ENCODE results near the gene MAU2. TPM values are rescaled to one million over a fixed set of nuclear protein-coding genes. Genes with fewer than 3 reads are reported as not detected.

MAU2 gene
- total and polyA plus RNA-seq, 2 of the 13 experiments (the other 11 are each of a cell fraction or from before 2014, with no cell fraction given), result 16.8 to 33.8 TPM

- no peaks in the 10 kb centered on the region for H3K4me1 ChIP-seq (ENCODE audit: insufficient read depth, low read length)
- no peaks in the 10 kb centered on the region for H3K79me2 ChIP-seq (ENCODE audit: insufficient read depth, low read length)
- no peak for ATAC-seq
- H3K27me3 ChIP-seq (ENCODE audit: control insufficient read depth in 1 of 2, insufficient read depth in 2 of 2, low read length in 2 of 2), result no peaks in the 10 kb centered on the region
- WGBS (ENCODE audit: low lambda C conversion rate), result 40% methylated on average over 3 of the region's 7 CpGs
- in situ Hi-C loops (cut with HindIII; ENCODE audit: extremely low pct_ligation_motif_present, low pct_unique_long_range_greater_than_20kb) (no loop called here), intact Hi-C loops (cut with micrococcal nuclease; ENCODE audit: unreplicated experiment) (no loop called here)
- CTCF ChIA-PET (ENCODE audit: low intra/inter-chr PET ratio, low total read pairs), result interaction anchor here (0.7 to 1.4 kb wide), 4 partner anchors 23 to 168 kb away, joined by 3 to 4 read pairs (median 3); partner anchors contain the start of genes MAU2 and SUGP1
- no peak for FAIRE-seq
- no peak overlapping the region for H3K27ac ChIP-seq (ENCODE audit: extremely low read length, insufficient read depth, low read length)
- no TSS peak for BruUV-seq (replicated peaks)
- H2AFZ ChIP-seq (ENCODE audit: low read length), result no peak overlapping the region
- POLR2A ChIA-PET, result no interaction called here
- no peak for DNase-seq (ENCODE audit: low spot score)
- H3K9me3 ChIP-seq (ENCODE audit: low read length), result no peaks in the 10 kb centered on the region
- no peak overlapping the region for H3K9ac ChIP-seq (ENCODE audit: insufficient read depth, low read depth, low read length)
- H3K4me3 ChIP-seq (replicated peaks in 1 of 3; ENCODE audit: insufficient read depth in 1 of 3, low read depth in 2 of 3, low read length in 3 of 3), result no peak overlapping the region
- no peak overlapping the region for H3K4me2 ChIP-seq (ENCODE audit: low read depth, low read length)
- H4K20me1 ChIP-seq (ENCODE audit: insufficient read depth, low read length), result no peaks in the 10 kb centered on the region
- H3K36me3 ChIP-seq (replicated peaks in 1 of 2; ENCODE audit: control insufficient read depth in 1 of 2, insufficient read depth in 2 of 2, low read length in 2 of 2), result peaks cover 33 to 69% of the 10 kb centered on the region in 2 experiments
- TF ChIP-seq ZNF441 (CRISPR knock-in tag; IDR thresholded peaks at IDR 0.05; ENCODE audit: borderline replicate concordance) (no peak), RXRB (CRISPR knock-in tag; IDR thresholded peaks at IDR 0.05; ENCODE audit: borderline replicate concordance) (no peak), TFE3 (CRISPR knock-in tag; IDR thresholded peaks at IDR 0.05) (no peak), TCF12 (IDR thresholded peaks at IDR 0.05) (no peak), TCF12 (CRISPR knock-in tag; IDR thresholded peaks at IDR 0.05) (no peak), ZSCAN30 (CRISPR knock-in tag; IDR thresholded peaks at IDR 0.05) (no peak), CBX1 (IDR thresholded peaks at IDR 0.05; ENCODE audit: low read depth) (no peak), RXRA (CRISPR knock-in tag; IDR thresholded peaks at IDR 0.05) (no peak; the same call in 1 of the 2 replicates), ZNF549 (CRISPR knock-in tag; IDR thresholded peaks at IDR 0.05) (no peak), ZNF577 (CRISPR knock-in tag; IDR thresholded peaks at IDR 0.05; ENCODE audit: borderline replicate concordance, low read depth) (no peak), NFE2L2 (IDR thresholded peaks at IDR 0.05; ENCODE audit: low read length) (no peak), BRD4 (CRISPR knock-in tag; IDR thresholded peaks at IDR 0.05) (no peak), ZNF691 (CRISPR knock-in tag; IDR thresholded peaks at IDR 0.05; ENCODE audit: borderline replicate concordance, low read depth) (no peak), ZNF350 (CRISPR knock-in tag; IDR thresholded peaks at IDR 0.05; ENCODE audit: borderline replicate concordance, low read depth) (peak; percentile 58; the same call in 1 of the 2 replicates), NFRKB (IDR thresholded peaks at IDR 0.05) (no peak), CEBPG (CRISPR knock-in tag; IDR thresholded peaks at IDR 0.05) (no peak), ZFP82 (CRISPR knock-in tag; IDR thresholded peaks at IDR 0.05; ENCODE audit: borderline replicate concordance) (no peak), GFI1 (CRISPR knock-in tag; IDR thresholded peaks at IDR 0.05; ENCODE audit: borderline replicate concordance) (no peak), PBX3 (CRISPR knock-in tag; IDR thresholded peaks at IDR 0.05; ENCODE audit: borderline replicate concordance) (no peak), THAP7 (CRISPR knock-in tag; IDR thresholded peaks at IDR 0.05) (no peak), PLSCR1 (CRISPR knock-in tag; IDR thresholded peaks at IDR 0.05; ENCODE audit: borderline replicate concordance) (no peak), ZNF335 (CRISPR knock-in tag; IDR thresholded peaks at IDR 0.05) (no peak)
Measured at GRCh38 chr19:19343016-19343362, 22.4 kb downstream of the MAU2 start.

Measured in HepG2 (cell line).